ENCODE results near the gene ITGA1.

ITGA1 gene

DNA sequence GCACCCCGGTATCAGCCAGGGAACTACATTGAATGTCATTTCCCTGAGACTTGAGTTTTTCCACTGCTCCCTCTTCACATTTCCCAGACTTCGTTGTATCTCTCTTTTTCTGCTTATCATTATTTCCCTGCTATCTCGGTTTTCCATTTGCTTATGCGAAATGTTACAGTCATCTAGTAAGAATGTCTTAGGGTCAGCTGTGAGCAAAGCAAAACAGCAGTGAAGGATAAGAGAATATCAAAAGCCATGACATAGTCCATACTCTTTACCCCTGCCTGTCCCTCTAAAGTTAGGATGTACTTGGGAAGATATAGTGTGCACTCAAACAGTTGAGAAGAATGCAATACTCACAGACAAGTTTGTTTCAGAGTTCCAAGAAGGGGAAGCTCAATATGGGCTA is 88.7 kb downstream of the ITGA1 start:
- no peaks in the 10 kb centered on the region for H3K36me3 ChIP-seq (ENCODE audit: insufficient read depth, low read depth, low read length)
- no peak overlapping the region for H3K27ac ChIP-seq (ENCODE audit: low read length)
- H3K27me3 ChIP-seq (ENCODE audit: insufficient read depth, low read length): no peaks in the 10 kb centered on the region
- H3K9ac ChIP-seq (ENCODE audit: low read depth, low read length): no peak overlapping the region
- no peaks in the 10 kb centered on the region for H3K9me3 ChIP-seq (ENCODE audit: insufficient read depth, low read depth, low read length)
- no peak overlapping the region for H3K4me3 ChIP-seq (ENCODE audit: low read length)
- H3K4me1 ChIP-seq (ENCODE audit: insufficient read depth, low read length): no peaks in the 10 kb centered on the region

DNA sequence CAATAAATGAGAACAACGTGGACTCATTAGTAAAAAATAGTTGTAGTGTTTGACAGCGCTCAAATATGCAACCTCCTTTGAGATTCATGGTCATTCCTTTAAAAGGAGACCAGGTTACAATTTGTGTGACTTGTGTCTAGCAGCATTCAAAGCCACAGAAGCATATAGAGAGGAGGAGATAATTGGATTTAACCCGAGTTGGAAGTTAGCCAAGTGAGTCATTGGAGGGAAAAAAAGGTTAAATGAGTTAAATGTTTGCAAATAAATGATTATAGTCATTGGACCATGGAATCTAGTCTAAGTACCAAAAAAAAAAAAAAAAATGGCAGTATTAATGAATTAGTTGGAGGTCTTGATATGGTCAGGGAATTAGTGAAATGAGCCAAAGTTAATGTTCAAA is 90.9 kb downstream of the ITGA1 start:
- Histone ChIP-seq H3K36me3 (ENCODE audit: insufficient read depth, low read depth, low read length) (no peaks in the 10 kb centered on the region), H3K9ac (ENCODE audit: low read depth, low read length) (no peak overlapping the region), H3K4me1 (ENCODE audit: insufficient read depth, low read length) (no peaks in the 10 kb centered on the region), H3K27ac (ENCODE audit: low read length) (no peak overlapping the region), H3K27me3 (ENCODE audit: insufficient read depth, low read length) (no peaks in the 10 kb centered on the region), H3K9me3 (ENCODE audit: insufficient read depth, low read depth, low read length) (no peaks in the 10 kb centered on the region), H3K4me3 (ENCODE audit: low read length) (no peak overlapping the region)

DNA sequence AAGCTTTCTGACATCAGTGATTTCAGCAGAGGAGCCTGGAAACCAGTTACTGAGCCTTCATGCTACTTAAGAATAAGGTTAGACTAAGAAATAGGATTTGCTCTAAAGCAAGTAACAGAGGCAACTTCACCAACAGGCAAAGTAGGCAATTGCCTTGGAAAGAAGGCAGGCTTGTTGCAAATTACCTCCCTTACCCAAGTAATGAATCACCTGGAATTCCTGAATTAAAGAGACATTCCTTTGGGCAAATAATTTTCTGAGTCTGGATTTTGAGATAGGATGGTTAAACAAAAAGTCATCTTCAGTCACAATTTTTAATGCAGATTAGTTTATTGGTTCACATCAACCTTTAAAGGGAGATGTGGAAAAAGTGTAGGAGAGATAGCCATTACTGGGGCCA is 92.8 kb downstream of the ITGA1 start:
- H3K9ac ChIP-seq (ENCODE audit: low read depth, low read length): no peak overlapping the region
- H3K27me3 ChIP-seq (ENCODE audit: insufficient read depth, low read length): no peaks in the 10 kb centered on the region
- H3K9me3 ChIP-seq (ENCODE audit: insufficient read depth, low read depth, low read length): no peaks in the 10 kb centered on the region

DNA sequence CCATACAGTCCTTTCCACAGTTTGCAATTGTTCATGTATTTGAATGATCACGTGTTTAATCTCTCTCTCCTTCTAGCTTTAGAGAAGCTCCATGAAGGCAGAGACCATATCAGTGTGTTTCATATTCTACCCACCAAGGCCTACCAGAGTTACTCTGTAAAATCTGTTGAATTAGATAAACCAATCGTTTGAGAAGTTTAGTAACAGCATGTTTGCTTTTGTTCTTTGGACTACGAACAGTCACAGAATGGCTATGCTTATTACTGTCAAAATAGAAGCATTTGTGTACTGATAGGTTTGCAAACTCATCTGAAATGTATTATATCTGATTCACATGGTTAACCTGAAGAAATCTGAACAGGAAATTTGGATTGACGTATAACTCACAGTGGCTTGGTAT is 93.8 kb downstream of the ITGA1 start:
- Histone ChIP-seq H3K27ac (ENCODE audit: low read length) (no peak overlapping the region), H3K9me3 (ENCODE audit: insufficient read depth, low read depth, low read length) (no peaks in the 10 kb centered on the region), H3K4me3 (ENCODE audit: low read length) (no peak overlapping the region), H3K4me1 (ENCODE audit: insufficient read depth, low read length) (no peaks in the 10 kb centered on the region), H3K36me3 (ENCODE audit: insufficient read depth, low read depth, low read length) (no peaks in the 10 kb centered on the region), H3K9ac (ENCODE audit: low read depth, low read length) (no peak overlapping the region), H3K27me3 (ENCODE audit: insufficient read depth, low read length) (no peaks in the 10 kb centered on the region)

More for the DNA sequence above, 92.8 kb downstream of the ITGA1 start:
- no peaks in the 10 kb centered on the region for H3K36me3 ChIP-seq (ENCODE audit: insufficient read depth, low read depth, low read length)
- no peak overlapping the region for H3K4me3 ChIP-seq (ENCODE audit: low read length)
- no peaks in the 10 kb centered on the region for H3K4me1 ChIP-seq (ENCODE audit: insufficient read depth, low read length)
- H3K27ac ChIP-seq (ENCODE audit: low read length): no peak overlapping the region

DNA sequence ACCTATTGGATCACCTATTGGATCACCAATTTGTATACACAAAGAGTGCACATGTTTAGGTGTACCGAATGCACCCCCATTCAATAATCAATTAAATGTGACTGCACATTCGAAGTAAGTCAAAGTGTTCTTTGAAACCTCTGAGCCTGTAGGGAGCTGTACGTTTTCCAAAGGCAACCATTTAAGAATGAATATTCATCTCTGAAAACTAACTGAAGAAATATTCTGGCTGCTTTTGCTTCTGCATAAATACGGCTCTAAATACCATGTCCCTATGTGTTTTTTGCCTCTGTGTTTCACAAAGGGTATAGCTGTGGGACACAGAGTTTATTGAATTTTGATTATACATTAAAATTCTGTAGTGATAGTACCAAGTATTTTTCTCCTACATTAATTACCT is 95.4 kb downstream of the ITGA1 start:
- Histone ChIP-seq H3K27me3 (ENCODE audit: insufficient read depth, low read length) (no peaks in the 10 kb centered on the region), H3K4me3 (ENCODE audit: low read length) (no peak overlapping the region), H3K4me1 (ENCODE audit: insufficient read depth, low read length) (no peaks in the 10 kb centered on the region), H3K9me3 (ENCODE audit: insufficient read depth, low read depth, low read length) (no peaks in the 10 kb centered on the region), H3K27ac (ENCODE audit: low read length) (no peak overlapping the region), H3K36me3 (ENCODE audit: insufficient read depth, low read depth, low read length) (no peaks in the 10 kb centered on the region), H3K9ac (ENCODE audit: low read depth, low read length) (no peak overlapping the region)

DNA sequence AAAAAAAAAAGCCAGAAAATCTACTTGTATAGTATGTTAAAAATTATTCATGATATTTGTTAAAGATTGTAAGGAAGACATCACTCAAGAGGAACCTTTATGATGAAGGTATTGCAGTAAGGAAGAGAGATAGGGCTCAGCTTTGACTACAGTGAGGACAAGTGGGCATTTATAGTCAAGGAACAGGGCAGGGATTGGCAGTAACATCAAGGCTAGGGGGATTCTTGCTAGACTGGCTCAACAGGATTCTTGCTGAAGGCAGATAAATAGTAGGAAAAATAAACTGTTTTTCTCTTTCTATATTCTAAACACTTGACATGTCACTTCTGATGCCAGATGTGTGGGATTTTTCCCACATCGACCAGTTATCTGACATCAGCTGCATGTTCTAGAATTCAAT is 96.7 kb downstream of the ITGA1 start:
- H3K9me3 ChIP-seq (ENCODE audit: insufficient read depth, low read depth, low read length): no peaks in the 10 kb centered on the region
- H3K9ac ChIP-seq (ENCODE audit: low read depth, low read length): no peak overlapping the region
- no peak overlapping the region for H3K4me3 ChIP-seq (ENCODE audit: low read length)
- H3K4me1 ChIP-seq (ENCODE audit: insufficient read depth, low read length): no peaks in the 10 kb centered on the region
- no peaks in the 10 kb centered on the region for H3K36me3 ChIP-seq (ENCODE audit: insufficient read depth, low read depth, low read length)
- H3K27me3 ChIP-seq (ENCODE audit: insufficient read depth, low read length): no peaks in the 10 kb centered on the region
- H3K27ac ChIP-seq (ENCODE audit: low read length): no peak overlapping the region

DNA sequence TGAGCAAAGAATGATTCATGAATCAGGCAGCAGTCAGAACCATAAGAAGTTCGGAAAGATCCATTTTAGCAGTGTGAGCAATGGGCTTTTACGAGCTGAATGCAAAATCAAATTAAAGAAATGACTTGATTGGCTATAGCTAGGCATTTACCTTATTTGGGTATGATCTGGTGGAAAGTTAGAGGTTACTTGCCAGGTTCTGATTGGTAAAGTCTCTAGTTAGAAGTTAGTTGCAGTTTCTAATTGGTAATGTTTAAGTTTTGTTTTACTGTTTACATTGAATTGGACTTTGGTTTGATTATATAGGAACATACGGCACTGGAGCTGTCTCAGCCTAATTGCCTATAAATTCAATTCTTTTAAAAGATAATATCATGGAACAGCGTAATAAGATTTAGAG is 97.9 kb downstream of the ITGA1 start:
- no peak overlapping the region for H3K9ac ChIP-seq (ENCODE audit: low read depth, low read length)
- no peaks in the 10 kb centered on the region for H3K4me1 ChIP-seq (ENCODE audit: insufficient read depth, low read length)
- no peaks in the 10 kb centered on the region for H3K27me3 ChIP-seq (ENCODE audit: insufficient read depth, low read length)
- no peaks in the 10 kb centered on the region for H3K36me3 ChIP-seq (ENCODE audit: insufficient read depth, low read depth, low read length)
- no peak overlapping the region for H3K27ac ChIP-seq (ENCODE audit: low read length)
- no peak overlapping the region for H3K4me3 ChIP-seq (ENCODE audit: low read length)
- no peaks in the 10 kb centered on the region for H3K9me3 ChIP-seq (ENCODE audit: insufficient read depth, low read depth, low read length)

DNA sequence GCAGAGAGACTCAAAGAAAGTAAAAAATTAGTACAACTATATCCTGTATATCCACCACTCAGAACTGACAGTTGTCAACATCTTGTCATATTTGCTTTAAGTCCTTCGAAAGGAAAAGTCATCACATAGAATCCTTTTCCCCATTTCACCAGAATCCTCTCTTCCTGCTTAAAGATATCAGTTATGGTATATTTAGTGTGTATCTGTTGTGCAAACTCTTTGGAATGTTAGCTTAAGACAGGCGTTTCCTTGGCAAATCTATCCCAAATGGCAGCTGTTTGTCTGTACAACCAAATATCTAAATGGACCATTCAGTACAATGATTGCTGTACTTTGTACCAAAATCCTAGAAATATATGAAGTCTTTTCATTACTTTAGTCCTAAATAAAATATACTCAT is 98.5 kb downstream of the ITGA1 start:
- no peaks in the 10 kb centered on the region for H3K36me3 ChIP-seq (ENCODE audit: insufficient read depth, low read depth, low read length)
- H3K27ac ChIP-seq (ENCODE audit: low read length): no peak overlapping the region

DNA sequence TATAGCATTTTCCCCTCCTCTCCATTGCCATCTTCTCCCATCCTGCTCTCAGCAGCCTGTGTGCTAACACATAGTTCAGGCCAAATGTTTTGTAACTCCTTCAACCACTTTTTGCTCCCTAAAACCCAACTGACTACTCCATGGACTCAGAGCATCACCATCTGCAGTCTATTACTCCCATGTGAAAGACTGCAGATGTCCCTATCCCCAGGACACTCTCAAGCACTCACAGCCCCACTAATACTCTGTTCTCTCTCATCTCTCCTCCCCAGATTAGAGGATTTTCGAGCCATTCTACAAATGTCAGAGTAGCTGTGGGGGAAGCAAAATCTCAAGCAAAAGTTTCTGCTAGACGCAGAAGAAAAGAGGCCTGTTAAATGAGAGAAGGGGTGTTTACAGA is 99.3 kb downstream of the ITGA1 start:
- Histone ChIP-seq H3K27ac (ENCODE audit: low read length) (no peak overlapping the region), H3K36me3 (ENCODE audit: insufficient read depth, low read depth, low read length) (no peaks in the 10 kb centered on the region), H3K4me3 (ENCODE audit: low read length) (no peak overlapping the region), H3K4me1 (ENCODE audit: insufficient read depth, low read length) (no peaks in the 10 kb centered on the region), H3K9ac (ENCODE audit: low read depth, low read length) (no peak overlapping the region), H3K27me3 (ENCODE audit: insufficient read depth, low read length) (no peaks in the 10 kb centered on the region), H3K9me3 (ENCODE audit: insufficient read depth, low read depth, low read length) (no peaks in the 10 kb centered on the region)

More for the DNA sequence above, 98.5 kb downstream of the ITGA1 start:
- Histone ChIP-seq H3K9me3 (ENCODE audit: insufficient read depth, low read depth, low read length) (no peaks in the 10 kb centered on the region), H3K27me3 (ENCODE audit: insufficient read depth, low read length) (no peaks in the 10 kb centered on the region), H3K4me3 (ENCODE audit: low read length) (no peak overlapping the region), H3K4me1 (ENCODE audit: insufficient read depth, low read length) (no peaks in the 10 kb centered on the region), H3K9ac (ENCODE audit: low read depth, low read length) (no peak overlapping the region)

DNA sequence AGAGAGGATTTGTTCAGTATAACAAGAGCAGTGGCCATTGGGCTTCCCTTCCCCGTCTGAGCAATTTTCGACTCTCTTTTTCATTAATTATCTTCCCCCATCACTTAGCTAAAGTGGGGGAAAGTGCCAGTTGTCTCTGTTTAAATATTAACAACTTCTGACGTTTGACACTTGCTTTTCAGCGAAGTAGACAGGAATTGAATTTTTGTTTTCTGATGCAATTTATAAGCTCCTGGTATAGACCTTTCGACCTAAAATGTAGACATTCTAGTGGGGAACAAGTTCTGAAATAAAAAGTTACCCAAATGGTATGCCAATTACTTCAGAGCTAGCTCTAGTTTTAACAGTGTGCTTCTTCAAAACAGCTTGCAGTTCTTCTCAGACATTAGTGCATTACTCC is 100.6 kb downstream of the ITGA1 start:
- Histone ChIP-seq H3K36me3 (ENCODE audit: insufficient read depth, low read depth, low read length) (no peaks in the 10 kb centered on the region), H3K9me3 (ENCODE audit: insufficient read depth, low read depth, low read length) (no peaks in the 10 kb centered on the region), H3K4me3 (ENCODE audit: low read length) (no peak overlapping the region), H3K9ac (ENCODE audit: low read depth, low read length) (no peak overlapping the region), H3K27ac (ENCODE audit: low read length) (no peak overlapping the region), H3K4me1 (ENCODE audit: insufficient read depth, low read length) (no peaks in the 10 kb centered on the region), H3K27me3 (ENCODE audit: insufficient read depth, low read length) (no peaks in the 10 kb centered on the region)

DNA sequence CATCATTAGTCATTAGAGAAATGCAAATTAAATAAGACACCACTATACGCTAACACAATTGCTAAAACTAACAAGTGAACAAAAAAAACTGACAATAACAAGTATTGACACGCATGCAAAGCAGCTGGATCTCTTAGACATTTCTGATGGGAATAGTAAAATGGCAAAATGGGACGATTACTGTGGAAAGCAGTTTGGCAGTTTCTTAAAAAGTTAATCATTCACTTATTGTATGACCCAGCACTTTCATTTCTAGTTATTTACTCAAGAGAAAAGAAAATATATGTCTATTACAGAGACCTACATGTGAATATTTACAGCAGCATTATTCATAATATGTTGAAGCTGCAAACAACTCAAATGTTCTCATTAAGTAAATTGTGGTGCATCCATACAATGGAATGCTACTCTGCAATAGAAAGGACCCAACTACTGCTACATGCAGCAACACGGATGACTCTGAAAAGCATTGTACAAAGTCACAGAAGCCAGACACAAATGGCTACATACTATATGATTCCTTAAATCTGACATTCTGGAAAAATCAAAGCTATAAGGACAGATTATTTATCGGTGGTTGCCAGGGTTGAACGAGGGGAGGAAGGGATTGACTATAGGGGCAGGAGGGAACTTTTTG is 104.6 kb downstream of the ITGA1 start:
- H3K27ac ChIP-seq (ENCODE audit: low read length): no peak overlapping the region
- no peaks in the 10 kb centered on the region for H3K4me1 ChIP-seq (ENCODE audit: insufficient read depth, low read length)
- no peak overlapping the region for H3K4me3 ChIP-seq (ENCODE audit: low read length)
- no peaks in the 10 kb centered on the region for H3K9me3 ChIP-seq (ENCODE audit: insufficient read depth, low read depth, low read length)
- H3K27me3 ChIP-seq (ENCODE audit: insufficient read depth, low read length): no peaks in the 10 kb centered on the region
- no peak overlapping the region for H3K9ac ChIP-seq (ENCODE audit: low read depth, low read length)
- no peaks in the 10 kb centered on the region for H3K36me3 ChIP-seq (ENCODE audit: insufficient read depth, low read depth, low read length)

DNA sequence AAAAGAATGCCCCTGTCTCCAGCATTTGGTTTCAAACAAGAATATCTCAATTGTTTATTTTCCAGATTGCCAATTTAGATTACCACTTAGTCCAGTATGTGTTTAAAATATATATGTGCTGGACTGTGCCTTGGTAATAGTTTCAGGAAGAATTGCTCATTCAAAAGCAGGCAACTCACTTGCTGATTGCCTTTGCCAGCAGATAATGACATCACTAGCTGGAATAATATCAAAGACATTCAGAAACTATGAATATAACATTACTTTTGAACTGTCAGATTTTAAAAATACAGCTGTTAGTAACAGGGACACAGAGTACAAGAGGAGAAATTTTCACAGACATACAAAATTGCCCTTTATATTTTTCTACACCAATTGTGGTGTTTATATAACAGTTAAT is 105.4 kb downstream of the ITGA1 start:
- Histone ChIP-seq H3K27me3 (ENCODE audit: insufficient read depth, low read length) (no peaks in the 10 kb centered on the region), H3K9ac (ENCODE audit: low read depth, low read length) (no peak overlapping the region), H3K27ac (ENCODE audit: low read length) (no peak overlapping the region), H3K9me3 (ENCODE audit: insufficient read depth, low read depth, low read length) (no peaks in the 10 kb centered on the region), H3K4me1 (ENCODE audit: insufficient read depth, low read length) (no peaks in the 10 kb centered on the region), H3K4me3 (ENCODE audit: low read length) (no peak overlapping the region), H3K36me3 (ENCODE audit: insufficient read depth, low read depth, low read length) (no peaks in the 10 kb centered on the region)

Measured in iPS-20b (cell line).